Caco-2 (cell line): ENCODE data around the gene LRIG1. TPM values are rescaled to one million over a fixed set of nuclear protein-coding genes. Genes with fewer than 3 reads are reported as not detected.

Experiments
- BruUV-seq: library from RNA; stranded (reverse); fragments of 400-500 nt; replicated peaks from 2 replicates; lab custom pipeline; 2021; lab: Mats Ljungman, UMichigan
- CTCF ChIA-PET: fragments of 300-600 bp; sonication (Branson Sonifier 250); formaldehyde crosslinking; loops from one replicate; lab custom pipeline; 2022; ENCODE audit warnings: antibody characterized with exemption; lab: Charles Lee
- POLR2A ChIA-PET: fragments of 300-600 bp; sonication (Branson Sonifier 250); formaldehyde crosslinking; loops from one replicate; lab custom pipeline; 2022; ENCODE audit warnings: antibody characterized with exemption; lab: Charles Lee
- DNase-seq, 2 experiments: peaks; one replicate each; pipeline versions ENCODE4 v3.0.0 to v3.0.0-alpha.2; 2020 to 2022
- H3K27me3 ChIP-seq: replicated peaks from 2 replicates; pipeline ENCODE4 v1.6.0; 2011; ENCODE audit warnings: low read length; ENCODE audit not compliant: control insufficient read depth, insufficient read depth
- H3K36me3 ChIP-seq: 2 replicates; pipeline ENCODE4 v1.5.1; 2011; ENCODE audit warnings: low read length; ENCODE audit not compliant: control insufficient read depth, insufficient read depth
- H3K4me1 ChIP-seq: fragments of 250-450 bp; sonication (Bioruptor Pico); 2 replicates; pipeline ENCODE4 v1.5.1; 2020; ENCODE audit warnings: mild to moderate bottlenecking
- H3K4me3 ChIP-seq: 2 replicates; pipeline ENCODE4 v1.5.1; 2011; ENCODE audit warnings: low read depth, mild to moderate bottlenecking, control low read depth, low read length
- H3K9me3 ChIP-seq: fragments of 250-450 bp; sonication (Bioruptor Pico); 2 replicates; pipeline ENCODE4 v1.5.1; 2020; ENCODE audit warnings: mild to moderate bottlenecking, moderate library complexity
- H3K27ac Mint-ChIP-seq: one replicate; pipeline ENCODE4 v1.8.0; 2022; ENCODE audit warnings: mixed read lengths; ENCODE audit not compliant: unreplicated experiment
- H3K27me3 Mint-ChIP-seq: one replicate; pipeline ENCODE4 v1.8.0; 2022; ENCODE audit warnings: mixed read lengths; ENCODE audit not compliant: insufficient read depth, unreplicated experiment
- H3K36me3 Mint-ChIP-seq: one replicate; pipeline ENCODE4 v1.8.0; 2022; ENCODE audit warnings: mild to moderate bottlenecking, mixed read lengths; ENCODE audit not compliant: insufficient read depth, unreplicated experiment
- H3K4me1 Mint-ChIP-seq: one replicate; pipeline ENCODE4 v1.8.0; 2022; ENCODE audit warnings: low read depth, mixed read lengths; ENCODE audit not compliant: unreplicated experiment
- H3K4me3 Mint-ChIP-seq: one replicate; pipeline ENCODE4 v1.8.0; 2022; ENCODE audit warnings: mild to moderate bottlenecking, moderate library complexity, mixed read lengths; ENCODE audit not compliant: unreplicated experiment
- H3K9me3 Mint-ChIP-seq: one replicate; pipeline ENCODE4 v1.8.0; 2022; ENCODE audit warnings: mixed read lengths; ENCODE audit not compliant: unreplicated experiment
- CTCF ChIP-seq, 2 experiments: fragments of 200-600 bp in 1 of 2; IDR thresholded peaks; 1 replicate in 1 of 2; 2 replicates in 1 of 2; pipeline versions ENCODE4 v1.5.1 to v1.8.0; 2011 to 2022; ENCODE audit warnings: antibody characterized with exemption in 1 of 2, control low read depth in 1 of 2, inconsistent platforms in 1 of 2, low read depth in 1 of 2, low read length in 1 of 2, mild to moderate bottlenecking in 1 of 2, moderate library complexity in 1 of 2; ENCODE audit not compliant: insufficient read depth in 1 of 2, severe bottlenecking in 1 of 2, unreplicated experiment in 1 of 2
- intact Hi-C: fragments of 100-400 bp; cut with micrococcal nuclease; formaldehyde crosslinking; loops from one replicate; pipeline ENCODE4 v1.10.0; 2022; ENCODE audit not compliant: unreplicated experiment
- total RNA-seq: library from RNA; stranded (reverse); gene quantifications from 2 replicates; pipeline ENCODE4 v1.2.3, GENCODE V29; 2022

The LRIG1 gene
- total RNA-seq, 1 experiment from 2014 or later = 43.4 TPM

GRCh38 chr3:66449411-66449974 is 51.3 kb downstream of the LRIG1 start:
- TF ChIP-seq CTCF (IDR thresholded peaks at IDR 0.05; ENCODE audit: insufficient read depth in 1 of 2, low read depth in 1 of 2, low read length in 1 of 2, severe bottlenecking in 1 of 2, unreplicated experiment in 1 of 2) = no peak
- intact Hi-C loops = no loop called here
- Mint-ChIP-seq H3K36me3 (peaks cover 19% of the 10 kb centered on the region), H3K27me3 (no peaks in the 10 kb centered on the region), H3K9me3 (no peaks in the 10 kb centered on the region), H3K4me3 (no peak overlapping the region), H3K4me1 (no peaks in the 10 kb centered on the region), H3K27ac (no peak overlapping the region)
- ChIA-PET POLR2A (no interaction called here), CTCF (interaction anchor here (0.6 kb wide), 1 partner anchor 385 kb away, joined by 3 read pairs; no protein-coding TSS in a partner anchor)
- no TSS peak for BruUV-seq
- no peaks in the 10 kb centered on the region for H3K4me1 ChIP-seq
- no peaks in the 10 kb centered on the region for H3K9me3 ChIP-seq
- no peak for DNase-seq
- H3K27me3 ChIP-seq = no peaks in the 10 kb centered on the region
- no peak overlapping the region for H3K4me3 ChIP-seq
- H3K36me3 ChIP-seq = peaks cover 1% of the 10 kb centered on the region; the same call in 1 of the 2 replicates

GRCh38 chr3:66444146-66444644 is 56.6 kb downstream of the LRIG1 start:
- ChIA-PET CTCF (no interaction called here), POLR2A (no interaction called here)
- no peak overlapping the region for H3K4me3 Mint-ChIP-seq
- peaks cover 37% of the 10 kb centered on the region for H3K36me3 Mint-ChIP-seq
- no TSS peak for BruUV-seq
- DNase-seq = no peak
- intact Hi-C loops = no loop called here
- Histone ChIP-seq H3K4me3 (no peak overlapping the region), H3K4me1 (peaks cover 4% of the 10 kb centered on the region; the same call in 1 of the 2 replicates), H3K36me3 (0 out of 2 replicates have a peak, but pooled peaks cover 1% of the 10 kb centered on the region), H3K27me3 (no peaks in the 10 kb centered on the region), H3K9me3 (no peaks in the 10 kb centered on the region)
- TF ChIP-seq CTCF (IDR thresholded peaks at IDR 0.05; ENCODE audit: insufficient read depth in 1 of 2, low read depth in 1 of 2, low read length in 1 of 2, severe bottlenecking in 1 of 2, unreplicated experiment in 1 of 2) = no peak
- H3K4me1 Mint-ChIP-seq = peaks cover 13% of the 10 kb centered on the region
- H3K9me3 Mint-ChIP-seq = no peaks in the 10 kb centered on the region
- H3K27me3 Mint-ChIP-seq = no peaks in the 10 kb centered on the region
- no peak overlapping the region for H3K27ac Mint-ChIP-seq

- ChIA-PET CTCF (no interaction called here), POLR2A (no interaction called here)
- H3K9me3 ChIP-seq = no peaks in the 10 kb centered on the region
- no peaks in the 10 kb centered on the region for H3K27me3 Mint-ChIP-seq
- intact Hi-C loops = no loop called here
- H3K36me3 Mint-ChIP-seq = peaks cover 30% of the 10 kb centered on the region
- no peak overlapping the region for H3K4me3 ChIP-seq
- peaks cover 4% of the 10 kb centered on the region; the same call in 1 of the 2 replicates for H3K4me1 ChIP-seq
- BruUV-seq = no TSS peak
- no peak overlapping the region for H3K4me3 Mint-ChIP-seq
- H3K9me3 Mint-ChIP-seq = no peaks in the 10 kb centered on the region
- 0 out of 2 replicates have a peak, but pooled peaks cover 1% of the 10 kb centered on the region for H3K36me3 ChIP-seq
- H3K4me1 Mint-ChIP-seq = peaks cover 13% of the 10 kb centered on the region
- no peak overlapping the region for H3K27ac Mint-ChIP-seq
- H3K27me3 ChIP-seq = no peaks in the 10 kb centered on the region
- no peak for DNase-seq
- no peak for TF ChIP-seq CTCF (IDR thresholded peaks at IDR 0.05; ENCODE audit: insufficient read depth in 1 of 2, low read depth in 1 of 2, low read length in 1 of 2, severe bottlenecking in 1 of 2, unreplicated experiment in 1 of 2)
Observed at GRCh38 chr3:66443118-66443803, 57.6 kb downstream of the LRIG1 start.
